MM.1S (cell line): ENCODE measurements around the gene SAA1.

Source experiments
- DNase-seq: peaks from one replicate; pipeline ENCODE4 v3.0.0-alpha.2; 2015
- H2AFZ ChIP-seq: fragments of 300-600 bp; sonication (generic); 2 replicates; pipeline ENCODE4 v1.6.0; 2016; ENCODE audit warnings: antibody characterized with exemption, low read length
- H3F3A ChIP-seq: fragments of 300-600 bp; sonication (generic); 2 replicates; pipeline ENCODE4 v1.6.1; 2016; ENCODE audit warnings: mild to moderate bottlenecking, antibody characterized with exemption, low read length, moderate library complexity, mixed read lengths; ENCODE audit not compliant: insufficient read depth
- H3K27ac ChIP-seq: fragments of 300-600 bp; sonication (generic); 2 replicates; pipeline ENCODE4 v1.5.1; 2016; ENCODE audit warnings: mild to moderate bottlenecking, low read length
- H3K27me3 ChIP-seq: fragments of 300-600 bp; sonication (generic); replicated peaks from 2 replicates; pipeline ENCODE4 v1.6.0; 2016; ENCODE audit warnings: low read length; ENCODE audit not compliant: insufficient read depth
- H3K36me3 ChIP-seq: fragments of 300-600 bp; sonication (generic); replicated peaks from 2 replicates; pipeline ENCODE4 v1.6.1; 2016; ENCODE audit warnings: mild to moderate bottlenecking, low read length, mixed read lengths; ENCODE audit not compliant: insufficient read depth
- H3K4me1 ChIP-seq: fragments of 300-600 bp; sonication (generic); 2 replicates; pipeline ENCODE4 v1.6.1; 2016; ENCODE audit warnings: low read length, mixed read lengths
- H3K4me2 ChIP-seq: fragments of 300-600 bp; sonication (generic); 2 replicates; pipeline ENCODE4 v1.6.0; 2016; ENCODE audit warnings: low read depth, low read length
- H3K4me3 ChIP-seq: fragments of 300-600 bp; sonication (generic); 2 replicates; pipeline ENCODE4 v1.5.1; 2016; ENCODE audit warnings: low read length, mixed read lengths
- H3K79me2 ChIP-seq: fragments of 300-600 bp; sonication (generic); 2 replicates; pipeline ENCODE4 v1.6.1; 2016; ENCODE audit warnings: mixed run types, low read length, mixed read lengths
- H3K9ac ChIP-seq: fragments of 300-600 bp; sonication (generic); 2 replicates; pipeline ENCODE4 v1.6.1; 2016; ENCODE audit warnings: low read length, mixed read lengths
- H3K9me2 ChIP-seq: fragments of 300-600 bp; sonication (generic); replicated peaks from 2 replicates; pipeline ENCODE4 v1.6.1; 2016; ENCODE audit warnings: mild to moderate bottlenecking, low read length, mixed read lengths; ENCODE audit not compliant: insufficient read depth
- H3K9me3 ChIP-seq: fragments of 300-600 bp; sonication (generic); replicated peaks from 2 replicates; pipeline ENCODE4 v1.6.1; 2016; ENCODE audit warnings: mild to moderate bottlenecking, low read length, mixed read lengths; ENCODE audit not compliant: insufficient read depth
- H4K20me1 ChIP-seq: fragments of 300-600 bp; sonication (generic); 2 replicates; pipeline ENCODE4 v1.6.1; 2016; ENCODE audit warnings: mild to moderate bottlenecking, low read length, moderate library complexity, mixed read lengths; ENCODE audit not compliant: insufficient read depth
- EZH2 ChIP-seq: fragments of 300-600 bp; sonication (generic); optimal IDR thresholded peaks from 2 replicates; pipeline ENCODE3; 2017; ENCODE audit warnings: low read depth, mild to moderate bottlenecking, antibody characterized with exemption, low read length, mixed read lengths
- EZH2phosphoT487 ChIP-seq: fragments of 300-600 bp; sonication (generic); IDR thresholded peaks from 2 replicates; pipeline ENCODE4 v1.6.1; 2018; ENCODE audit warnings: antibody characterized with exemption, low read length
- TF ChIP-seq, protein P1 (sequence below): fragments of 300-600 bp; sonication (generic); IDR thresholded peaks from 2 replicates; pipeline ENCODE4 v1.5.1; 2016; ENCODE audit warnings: antibody characterized with exemption, low read length, mixed read lengths

The SAA1 gene

DNA sequence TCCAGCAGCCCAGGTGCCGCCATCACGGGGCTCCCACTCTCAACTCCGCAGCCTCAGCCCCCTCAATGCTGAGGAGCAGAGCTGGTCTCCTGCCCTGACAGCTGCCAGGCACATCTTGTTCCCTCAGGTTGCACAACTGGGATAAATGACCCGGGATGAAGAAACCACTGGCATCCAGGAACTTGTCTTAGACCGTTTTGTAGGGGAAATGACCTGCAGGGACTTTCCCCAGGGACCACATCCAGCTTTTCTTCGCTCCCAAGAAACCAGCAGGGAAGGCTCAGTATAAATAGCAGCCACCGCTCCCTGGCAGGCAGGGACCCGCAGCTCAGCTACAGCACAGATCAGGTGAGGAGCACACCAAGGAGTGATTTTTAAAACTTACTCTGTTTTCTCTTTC is at the start of gene SAA1:
Gene SAA1, plus strand, starts transcription at position 316 of the 400 bp plus-strand sequence. CDS start 624 bp downstream, outside the sequence.
- Histone ChIP-seq H3K4me1 (0 out of 2 replicates have a peak, but pooled peaks cover 4% of the 10 kb centered on the region), H3K9ac (no peak within 1 kb of the TSS), H3K27ac (no peak within 1 kb of the TSS), H3K9me2 (no peaks in the 10 kb centered on the region), H4K20me1 (no peaks in the 10 kb centered on the region), H3K36me3 (no peaks in the 10 kb centered on the region), H3K27me3 (peaks cover 9% of the 10 kb centered on the region; the same call in 1 of the 2 replicates), H3K79me2 (no peaks in the 10 kb centered on the region), H3K4me2 (no peak within 1 kb of the TSS), H2AFZ (no peak within 1 kb of the TSS), H3K4me3 (no peak within 1 kb of the TSS), H3K9me3 (no peaks in the 10 kb centered on the region), H3F3A (0 out of 2 replicates have a peak, but pooled peaks cover 4% of the 10 kb centered on the region)
- TF ChIP-seq EZH2phosphoT487 = no peak
- no peak for TF ChIP-seq EZH2
- TF ChIP-seq, protein P1, sequence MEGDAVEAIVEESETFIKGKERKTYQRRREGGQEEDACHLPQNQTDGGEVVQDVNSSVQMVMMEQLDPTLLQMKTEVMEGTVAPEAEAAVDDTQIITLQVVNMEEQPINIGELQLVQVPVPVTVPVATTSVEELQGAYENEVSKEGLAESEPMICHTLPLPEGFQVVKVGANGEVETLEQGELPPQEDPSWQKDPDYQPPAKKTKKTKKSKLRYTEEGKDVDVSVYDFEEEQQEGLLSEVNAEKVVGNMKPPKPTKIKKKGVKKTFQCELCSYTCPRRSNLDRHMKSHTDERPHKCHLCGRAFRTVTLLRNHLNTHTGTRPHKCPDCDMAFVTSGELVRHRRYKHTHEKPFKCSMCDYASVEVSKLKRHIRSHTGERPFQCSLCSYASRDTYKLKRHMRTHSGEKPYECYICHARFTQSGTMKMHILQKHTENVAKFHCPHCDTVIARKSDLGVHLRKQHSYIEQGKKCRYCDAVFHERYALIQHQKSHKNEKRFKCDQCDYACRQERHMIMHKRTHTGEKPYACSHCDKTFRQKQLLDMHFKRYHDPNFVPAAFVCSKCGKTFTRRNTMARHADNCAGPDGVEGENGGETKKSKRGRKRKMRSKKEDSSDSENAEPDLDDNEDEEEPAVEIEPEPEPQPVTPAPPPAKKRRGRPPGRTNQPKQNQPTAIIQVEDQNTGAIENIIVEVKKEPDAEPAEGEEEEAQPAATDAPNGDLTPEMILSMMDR = no peak
- DNase-seq = no peak

DNA sequence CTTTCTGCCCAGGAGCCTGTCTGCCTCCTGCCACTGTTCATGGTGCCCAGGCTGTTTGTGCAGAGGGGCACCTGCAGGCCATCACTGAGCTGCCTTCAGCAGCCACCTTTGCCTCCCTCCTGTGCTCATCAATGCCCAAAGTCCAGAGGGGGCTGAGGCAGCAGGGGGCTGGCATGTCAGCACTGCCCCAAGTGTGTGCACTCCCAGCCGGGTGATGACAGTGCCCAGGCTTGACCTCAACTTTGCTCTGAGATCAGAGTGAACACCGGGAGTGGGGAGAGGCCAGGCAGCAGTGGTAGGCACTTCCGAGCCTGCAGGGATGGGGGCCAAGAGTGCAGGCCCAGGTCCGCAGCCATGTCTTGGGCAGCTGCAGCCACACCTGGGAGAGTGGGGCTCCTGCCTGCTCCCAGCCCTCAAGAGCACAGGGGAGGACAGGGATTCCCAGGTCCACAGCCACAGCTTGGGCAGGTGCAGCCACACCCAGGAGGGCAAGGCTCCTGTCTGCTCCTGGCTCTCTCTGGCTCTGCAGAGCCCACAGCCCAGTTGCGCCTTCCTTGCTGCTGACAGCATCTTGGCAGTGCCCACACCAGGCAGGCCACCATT is 44.7 kb upstream of the SAA1 start:
- H3K27me3 ChIP-seq = no peaks in the 10 kb centered on the region
- TF ChIP-seq, protein P1 = no peak
- TF ChIP-seq EZH2 (no peak), EZH2phosphoT487 (no peak)
- no peak overlapping the region for H3K4me2 ChIP-seq
- H3K79me2 ChIP-seq = no peaks in the 10 kb centered on the region
- H3F3A ChIP-seq = no peaks in the 10 kb centered on the region
- no peaks in the 10 kb centered on the region for H3K36me3 ChIP-seq
- no peaks in the 10 kb centered on the region for H4K20me1 ChIP-seq
- H3K9ac ChIP-seq = no peak overlapping the region
- no peak overlapping the region for H3K27ac ChIP-seq
- no peak overlapping the region for H3K4me3 ChIP-seq
- H3K4me1 ChIP-seq = 0 out of 2 replicates have a peak, but pooled peaks cover 4% of the 10 kb centered on the region
- H2AFZ ChIP-seq = no peak overlapping the region
- no peaks in the 10 kb centered on the region for H3K9me3 ChIP-seq
- no peak for DNase-seq
- H3K9me2 ChIP-seq = no peaks in the 10 kb centered on the region

DNA sequence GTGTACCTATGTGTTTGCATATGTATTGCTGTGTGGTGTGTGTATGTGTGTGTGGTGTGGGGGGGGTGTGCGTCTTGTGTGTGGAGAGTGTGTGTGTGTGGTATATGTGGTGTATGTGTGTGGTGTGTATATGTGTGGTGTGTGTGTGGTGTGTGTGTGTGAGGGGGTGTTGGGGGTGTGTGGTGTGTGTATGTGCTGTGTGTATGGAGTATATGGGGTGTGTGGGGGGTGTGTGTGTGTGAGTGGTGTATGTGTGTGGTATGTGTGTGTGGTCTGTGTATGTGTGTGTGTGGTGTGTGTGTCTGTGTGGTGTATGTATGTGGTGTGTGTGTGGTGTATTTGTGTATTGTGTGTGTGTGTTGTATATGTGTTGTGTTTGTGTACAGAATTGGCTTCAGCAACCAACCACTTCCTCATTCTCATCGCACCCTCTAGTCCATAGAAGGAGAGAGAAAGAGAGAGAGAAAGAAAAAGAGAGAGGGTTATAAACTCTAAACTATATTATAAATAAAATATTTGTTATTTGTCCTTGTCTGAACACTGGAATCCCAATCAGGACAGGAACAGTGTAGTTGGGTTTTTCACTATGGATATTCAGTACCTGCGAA is 43.1 kb upstream of the SAA1 start:
- H3K9me3 ChIP-seq = no peaks in the 10 kb centered on the region

More for the DNA sequence above, 43.1 kb upstream of the SAA1 start:
- no peaks in the 10 kb centered on the region for H3K79me2 ChIP-seq
- no peaks in the 10 kb centered on the region for H3K9me2 ChIP-seq
- H3K4me1 ChIP-seq = 0 out of 2 replicates have a peak, but pooled peaks cover 4% of the 10 kb centered on the region
- H3F3A ChIP-seq = no peaks in the 10 kb centered on the region
- DNase-seq = no peak
- H3K9ac ChIP-seq = no peak overlapping the region
- no peaks in the 10 kb centered on the region for H3K36me3 ChIP-seq
- H3K4me3 ChIP-seq = no peak overlapping the region
- no peaks in the 10 kb centered on the region for H3K27me3 ChIP-seq
- H4K20me1 ChIP-seq = no peaks in the 10 kb centered on the region
- H3K4me2 ChIP-seq = no peak overlapping the region
- no peak overlapping the region for H2AFZ ChIP-seq
- no peak overlapping the region for H3K27ac ChIP-seq
- TF ChIP-seq EZH2phosphoT487 (no peak), EZH2 (no peak)
- TF ChIP-seq, protein P1 = no peak
